B cell (primary cell): ENCODE data around the gene DUSP1.

Experiments
- EZH2 ChIP-seq: IDR thresholded peaks from 2 replicates; pipeline ENCODE4 v1.6.1; 2012; ENCODE audit warnings: borderline replicate concordance, low read depth, mild to moderate bottlenecking, moderate library complexity, low read length; ENCODE audit not compliant: insufficient read depth, poor library complexity, severe bottlenecking
- TF ChIP-seq, protein P1 (sequence below): fragments of 200-600 bp; IDR thresholded peaks from one replicate; pipeline ENCODE4 v1.8.0; 2022; ENCODE audit warnings: antibody characterized with exemption, mild to moderate bottlenecking

DNA sequence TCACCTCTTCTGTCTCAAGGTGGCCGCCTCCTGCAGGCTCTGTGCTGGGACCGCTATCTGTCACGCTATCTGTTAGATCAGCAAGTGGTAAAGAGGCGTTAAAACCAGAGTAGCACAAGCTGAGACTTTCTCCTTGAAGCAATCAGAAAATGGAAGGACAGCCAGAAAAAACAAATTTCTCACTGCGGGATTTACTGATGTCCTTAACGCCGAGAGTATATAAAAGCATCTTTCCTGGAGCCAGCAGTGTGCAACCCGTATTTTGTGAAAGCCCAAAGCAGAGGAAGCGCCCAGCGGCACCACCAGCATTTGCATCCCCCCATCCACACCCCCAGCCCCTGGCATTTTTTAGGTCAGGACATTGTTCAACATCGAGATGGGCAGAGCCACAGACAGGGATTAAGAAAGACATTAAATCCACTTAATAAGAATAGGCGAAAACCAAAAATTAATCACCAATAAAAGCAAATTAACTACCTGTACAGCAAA is 48.6 kb downstream of the DUSP1 start:
- TF ChIP-seq, protein P1, sequence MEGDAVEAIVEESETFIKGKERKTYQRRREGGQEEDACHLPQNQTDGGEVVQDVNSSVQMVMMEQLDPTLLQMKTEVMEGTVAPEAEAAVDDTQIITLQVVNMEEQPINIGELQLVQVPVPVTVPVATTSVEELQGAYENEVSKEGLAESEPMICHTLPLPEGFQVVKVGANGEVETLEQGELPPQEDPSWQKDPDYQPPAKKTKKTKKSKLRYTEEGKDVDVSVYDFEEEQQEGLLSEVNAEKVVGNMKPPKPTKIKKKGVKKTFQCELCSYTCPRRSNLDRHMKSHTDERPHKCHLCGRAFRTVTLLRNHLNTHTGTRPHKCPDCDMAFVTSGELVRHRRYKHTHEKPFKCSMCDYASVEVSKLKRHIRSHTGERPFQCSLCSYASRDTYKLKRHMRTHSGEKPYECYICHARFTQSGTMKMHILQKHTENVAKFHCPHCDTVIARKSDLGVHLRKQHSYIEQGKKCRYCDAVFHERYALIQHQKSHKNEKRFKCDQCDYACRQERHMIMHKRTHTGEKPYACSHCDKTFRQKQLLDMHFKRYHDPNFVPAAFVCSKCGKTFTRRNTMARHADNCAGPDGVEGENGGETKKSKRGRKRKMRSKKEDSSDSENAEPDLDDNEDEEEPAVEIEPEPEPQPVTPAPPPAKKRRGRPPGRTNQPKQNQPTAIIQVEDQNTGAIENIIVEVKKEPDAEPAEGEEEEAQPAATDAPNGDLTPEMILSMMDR: no peak
- no peak for TF ChIP-seq EZH2
